Right ventricle myocardium inferior (tissue), 1 donor: ENCODE measurements around the gene NTHL1. TPM values are rescaled to one million over a fixed set of nuclear protein-coding genes. Genes with fewer than 3 reads are reported as not detected.
A peak's percentile ranks its signal among the peaks of the same experiment; 100 is the strongest.

Experiments used
- ATAC-seq: fragments of 200-7000 bp; cut with Tn5 transposase; one replicate; pipeline ENCODE4 v1.9.1; 2020; ENCODE audit warnings: mild to moderate bottlenecking, moderate library complexity
- DNase-seq: peaks from one replicate; pipeline ENCODE4 v3.0.0; 2021; ENCODE audit errors: missing footprints
- intact Hi-C: fragments of 100-400 bp; cut with DNase I; formaldehyde crosslinking; loops from one replicate; pipeline ENCODE4 v1.11.0; 2022
- microRNA-seq: library from miRNA; unstranded; fragments of <30 nt; microRNA quantifications from one replicate; pipeline ENCODE4 v1.2.0, GENCODE V29; 2020
- total RNA-seq: library from RNA; stranded (reverse); fragmentation: NEBNext Ultra II Directional; extraction: Animal tissue kit (Norgen Biotek cat#: 25700); gene quantifications from one replicate; pipeline ENCODE4 v1.2.1, GENCODE V29; 2021
- donor health status: DM: no; HTN: yes; CAD: no; lungs with severe emphysema.

NTHL1 gene
- total RNA-seq, 1 donor from 2014 or later = 23.3 TPM

DNA sequence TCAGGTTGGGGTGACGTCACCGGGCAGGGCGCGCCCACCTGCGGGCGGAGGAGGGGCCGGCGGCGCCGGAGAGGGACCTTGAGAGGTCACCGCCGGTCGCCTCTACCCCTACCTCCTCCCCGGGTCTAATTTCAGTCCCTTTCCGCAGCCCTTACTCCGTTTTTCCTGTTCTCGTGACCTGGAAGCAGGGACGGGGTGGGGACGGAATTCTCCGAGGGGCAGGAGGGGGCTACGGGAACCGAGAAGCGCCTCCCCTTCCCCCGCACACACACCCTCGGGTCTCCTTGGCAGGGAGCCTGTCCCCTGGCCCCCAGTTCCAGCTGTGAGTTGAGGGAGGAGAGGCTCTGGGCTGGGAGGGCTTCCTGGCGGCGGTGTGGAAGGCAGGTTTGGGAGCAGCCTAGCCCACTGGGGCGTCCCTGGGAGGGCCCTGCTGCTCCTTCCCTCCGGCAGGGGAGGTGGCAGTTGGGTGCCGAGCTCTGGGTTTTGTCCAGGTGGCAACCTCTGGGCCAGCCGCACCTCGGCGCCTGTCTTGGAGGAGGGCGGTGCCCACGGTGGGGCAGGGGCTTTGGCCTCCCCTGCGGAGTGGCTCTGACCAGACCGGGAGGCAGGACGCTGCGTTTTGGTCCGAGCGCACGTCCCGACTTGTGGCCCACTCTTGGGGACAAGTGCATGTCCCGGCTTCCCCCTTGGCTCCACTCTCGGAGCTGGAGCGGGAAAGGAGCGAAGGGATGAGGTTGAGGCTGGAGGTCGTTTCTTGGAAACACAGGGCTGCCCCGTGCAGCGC is 57.1 kb downstream of the NTHL1 start:
- intact Hi-C loops = no loop called here
- DNase-seq (peak; percentile 59), ATAC-seq (no peak)

GRCh38 chr16:1990101-1990350 is 57.6 kb downstream of the NTHL1 start:
- ATAC-seq = no peak
- intact Hi-C loops = no loop called here
- no peak for DNase-seq

Small RNA genes within 50 kb of the gene (microRNA-seq; reads per million reads assigned to microRNA genes)
- not detected for gene MIR1225

Other genes starting within 250 kb of the NTHL1 start
- gene HAGH, start 221.0 kb downstream of the NTHL1 start, total RNA-seq = 171 TPM
- 28.3 TPM for gene FAHD1, start 220.6 kb downstream of the NTHL1 start, total RNA-seq
- not detected for gene MEIOB, start 175.7 kb downstream of the NTHL1 start, total RNA-seq
- gene HS3ST6, start 129.4 kb downstream of the NTHL1 start, total RNA-seq = not detected
- 25.3 TPM for gene MSRB1, start 104.6 kb downstream of the NTHL1 start, total RNA-seq
- 271 TPM for gene RPL3L, start 93.1 kb downstream of the NTHL1 start, total RNA-seq
- 737 TPM for gene NDUFB10, start 88.3 kb downstream of the NTHL1 start, total RNA-seq
- gene RPS2, start 83.0 kb downstream of the NTHL1 start, total RNA-seq = 907 TPM
- not detected for gene RNF151, start 81.0 kb downstream of the NTHL1 start, total RNA-seq
- 24.9 TPM for gene TBL3, start 75.8 kb downstream of the NTHL1 start, total RNA-seq
- gene NOXO1, start 66.4 kb downstream of the NTHL1 start, total RNA-seq = 0.22 TPM
- gene GFER, start 63.6 kb downstream of the NTHL1 start, total RNA-seq = 25.8 TPM
- gene SYNGR3, start 57.9 kb downstream of the NTHL1 start, total RNA-seq = 0.62 TPM
- 18.5 TPM for gene ZNF598, start 38.0 kb downstream of the NTHL1 start, total RNA-seq
- not detected for gene NPW, start 28.0 kb downstream of the NTHL1 start, total RNA-seq
- gene NHERF2, start 20.9 kb downstream of the NTHL1 start, total RNA-seq = 292 TPM
- gene TSC2, start 151 bp upstream of the NTHL1 start, total RNA-seq = 62.8 TPM
- gene PKD1, start 88.1 kb upstream of the NTHL1 start, total RNA-seq = 85.8 TPM
- gene RAB26, start 100.8 kb upstream of the NTHL1 start, total RNA-seq = 0.87 TPM
- 27.3 TPM for gene TRAF7, start 107.9 kb upstream of the NTHL1 start, total RNA-seq
- gene CASKIN1, start 148.8 kb upstream of the NTHL1 start, total RNA-seq = 5.8 TPM
- 25.3 TPM for gene MLST8, start 157.6 kb upstream of the NTHL1 start, total RNA-seq
- 13.2 TPM for gene BRICD5, start 163.0 kb upstream of the NTHL1 start, total RNA-seq
- 35.1 TPM for gene PGP, start 167.0 kb upstream of the NTHL1 start, total RNA-seq
- 14.1 TPM for gene E4F1, start 175.8 kb upstream of the NTHL1 start, total RNA-seq
- gene DNASE1L2, start 188.6 kb upstream of the NTHL1 start, total RNA-seq = 0.49 TPM
- gene ECI1, start 203.8 kb upstream of the NTHL1 start, total RNA-seq = 205 TPM
- gene RNPS1, start 220.3 kb upstream of the NTHL1 start, total RNA-seq = 105 TPM